ENCODE measurements around the gene FOXF1. TPM values are rescaled to one million over a fixed set of nuclear protein-coding genes. Genes with fewer than 3 reads are reported as not detected.

FOXF1 gene
- total RNA-seq, 1 experiment from 2014 or later = not detected

- no peak overlapping the region for H3K4me3 ChIP-seq (ENCODE audit: low read length)
- no peaks in the 10 kb centered on the region for H3F3A ChIP-seq (ENCODE audit: low read length, unreplicated experiment)
- DNase-seq (no peak), ATAC-seq (no peak)
- H2AFZ ChIP-seq (ENCODE audit: low read length) = no peak overlapping the region
- H3K36me3 ChIP-seq (ENCODE audit: low read depth, low read length) = no peaks in the 10 kb centered on the region
- BruUV-seq (replicated peaks) = no TSS peak
- peaks cover 73% of the 10 kb centered on the region for H3K27me3 ChIP-seq (ENCODE audit: low read length)
- intact Hi-C loops (cut with micrococcal nuclease) = no loop called here
- H3K9ac ChIP-seq (ENCODE audit: low read length) = no peak overlapping the region
- H3K4me2 ChIP-seq (ENCODE audit: low read length) = no peak overlapping the region
- no peaks in the 10 kb centered on the region for H3K79me2 ChIP-seq (ENCODE audit: low read length)
- TF ChIP-seq EZH2 (IDR thresholded peaks at IDR 0.05; ENCODE audit: low read length, unreplicated experiment) (no peak), EZH2phosphoT487 (IDR thresholded peaks at IDR 0.05; ENCODE audit: borderline replicate concordance, low read length) (no peak), CTCF (conservative IDR thresholded peaks at IDR 0.05; ENCODE audit: low read depth, low read length) (no peak)
- no peaks in the 10 kb centered on the region for H4K20me1 ChIP-seq (ENCODE audit: low read length)
- H3K27ac ChIP-seq (ENCODE audit: low read length) = no peak overlapping the region
- CTCF ChIA-PET = no interaction called here
- no peaks in the 10 kb centered on the region for H3K9me3 ChIP-seq (ENCODE audit: low read length)
- POLR2A ChIA-PET (ENCODE audit: unreplicated experiment) = no interaction called here
- no peaks in the 10 kb centered on the region for H3K9me2 ChIP-seq (replicated peaks; ENCODE audit: low read length)
- no peaks in the 10 kb centered on the region for H3K4me1 ChIP-seq (ENCODE audit: insufficient read depth, low read length)
Measured at GRCh38 chr16:86507173-86508027, 2.9 kb upstream of the FOXF1 start.

- no peaks in the 10 kb centered on the region for H3K79me2 ChIP-seq (ENCODE audit: low read length)
- H3F3A ChIP-seq (ENCODE audit: low read length, unreplicated experiment) = no peaks in the 10 kb centered on the region
- H3K4me3 ChIP-seq (ENCODE audit: low read length) = no peak overlapping the region
- no peak overlapping the region for H3K4me2 ChIP-seq (ENCODE audit: low read length)
- no peak overlapping the region for H2AFZ ChIP-seq (ENCODE audit: low read length)
- H3K4me1 ChIP-seq (ENCODE audit: insufficient read depth, low read length) = no peaks in the 10 kb centered on the region
- ChIA-PET CTCF (no interaction called here), POLR2A (ENCODE audit: unreplicated experiment) (no interaction called here)
- DNase-seq (no peak), ATAC-seq (no peak)
- H3K9me2 ChIP-seq (replicated peaks; ENCODE audit: low read length) = no peaks in the 10 kb centered on the region
- H3K36me3 ChIP-seq (ENCODE audit: low read depth, low read length) = no peaks in the 10 kb centered on the region
- H3K27me3 ChIP-seq (ENCODE audit: low read length) = peaks cover 73% of the 10 kb centered on the region
- no peak for TF ChIP-seq CTCF (conservative IDR thresholded peaks at IDR 0.05; ENCODE audit: low read depth, low read length)
- no peak for TF ChIP-seq EZH2phosphoT487 (IDR thresholded peaks at IDR 0.05; ENCODE audit: borderline replicate concordance, low read length)
- TF ChIP-seq EZH2 (IDR thresholded peaks at IDR 0.05; ENCODE audit: low read length, unreplicated experiment) = no peak
- no peaks in the 10 kb centered on the region for H3K9me3 ChIP-seq (ENCODE audit: low read length)
- H4K20me1 ChIP-seq (ENCODE audit: low read length) = no peaks in the 10 kb centered on the region
- intact Hi-C loops (cut with micrococcal nuclease) = no loop called here
- no peak overlapping the region for H3K27ac ChIP-seq (ENCODE audit: low read length)
- no peak overlapping the region for H3K9ac ChIP-seq (ENCODE audit: low read length)
- BruUV-seq (replicated peaks) = no TSS peak
Measured at GRCh38 chr16:86508028-86508946, 2.0 kb upstream of the FOXF1 start.
